GM21576 (cell line): Measurements from ENCODE around the gene SCGN.
"Not testable (repeated sequence)": the region's sequence is repeated elsewhere in the genome, so short reads cannot be mapped to it uniquely, and the experiment has no call there.

Experiments used
- ATAC-seq: cut with Tn5 transposase; IDR thresholded peaks from one replicate; pipeline ENCODE4 v1.9.1; 2021; ENCODE audit warnings: mild to moderate bottlenecking, moderate library complexity; ENCODE audit not compliant: unreplicated experiment

The SCGN gene

DNA sequence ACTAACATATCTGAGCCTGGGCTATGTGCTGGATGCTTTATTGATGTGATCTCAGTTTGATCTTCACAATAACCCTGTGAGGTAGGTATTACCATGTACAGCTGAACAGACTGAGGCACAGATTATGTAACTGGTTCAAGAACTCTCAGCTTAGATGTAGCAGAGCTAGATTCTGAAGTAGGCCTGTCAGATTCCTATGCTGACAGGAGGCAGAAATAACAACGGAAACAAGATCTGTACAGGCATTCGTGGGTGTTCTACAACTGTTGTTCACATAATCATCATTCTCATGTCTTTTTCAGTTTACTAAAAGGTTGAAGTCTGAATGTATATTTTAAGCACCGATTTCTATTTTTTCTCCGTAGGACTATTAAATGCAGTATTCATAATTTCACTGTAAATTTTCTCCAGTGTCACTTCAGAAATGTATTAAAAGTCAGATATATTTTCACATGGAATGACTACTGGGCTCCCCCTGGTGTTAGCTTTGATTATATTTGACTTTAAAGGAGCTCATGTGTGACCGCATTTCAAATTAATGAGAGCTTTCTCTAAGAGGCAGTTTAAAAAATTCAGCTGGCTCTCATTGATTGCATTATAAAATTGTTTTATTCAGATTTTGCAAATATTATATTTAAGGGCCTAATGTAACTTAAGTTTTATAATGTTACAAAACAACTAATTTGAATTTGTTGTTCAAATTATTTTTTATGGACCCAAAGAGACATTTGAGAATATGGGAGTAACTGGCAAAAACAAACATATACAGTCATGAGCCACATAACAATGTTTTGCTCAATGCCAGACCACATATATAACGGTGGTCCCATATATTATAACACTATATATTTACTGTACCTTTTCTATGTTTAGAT, 66.1 kb downstream of the SCGN start:
- ATAC-seq: no peak

DNA sequence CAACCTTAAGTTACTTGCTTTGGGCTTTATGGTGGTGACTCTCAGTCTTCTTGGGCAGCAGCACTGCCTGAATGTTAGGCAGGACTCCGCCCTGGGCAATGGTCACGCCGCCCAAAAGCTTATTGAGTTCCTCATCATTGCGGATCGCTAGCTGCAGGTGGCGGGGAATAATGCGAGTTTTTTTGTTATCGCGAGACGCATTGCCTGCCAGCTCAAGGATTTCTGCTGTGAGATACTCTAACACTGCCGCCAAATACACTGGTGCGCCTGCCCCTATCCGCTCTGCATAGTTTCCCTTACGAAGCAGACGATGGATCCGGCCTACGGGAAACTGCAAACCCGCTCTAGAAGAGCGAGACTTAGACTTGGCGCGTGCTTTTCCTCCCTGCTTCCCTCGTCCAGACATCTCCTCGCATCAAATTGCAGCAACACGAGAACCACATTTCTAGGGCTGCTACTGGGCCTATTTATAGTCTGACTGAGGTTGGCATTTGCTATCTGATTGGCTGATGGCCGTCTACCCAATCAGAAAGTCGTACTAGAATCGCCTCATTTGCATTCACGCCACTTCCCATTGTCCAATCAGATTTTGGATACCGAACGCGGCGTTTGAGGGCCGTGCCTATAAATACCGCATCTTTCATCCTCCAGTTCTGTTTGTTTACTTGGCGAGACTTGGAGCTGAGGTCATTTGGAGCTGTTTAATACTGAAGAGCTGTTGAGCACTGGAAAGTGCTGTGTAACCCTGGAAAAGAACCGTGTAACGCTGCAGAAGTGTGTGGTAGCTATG, 74.3 kb downstream of the SCGN start:
- ATAC-seq: no peak

DNA sequence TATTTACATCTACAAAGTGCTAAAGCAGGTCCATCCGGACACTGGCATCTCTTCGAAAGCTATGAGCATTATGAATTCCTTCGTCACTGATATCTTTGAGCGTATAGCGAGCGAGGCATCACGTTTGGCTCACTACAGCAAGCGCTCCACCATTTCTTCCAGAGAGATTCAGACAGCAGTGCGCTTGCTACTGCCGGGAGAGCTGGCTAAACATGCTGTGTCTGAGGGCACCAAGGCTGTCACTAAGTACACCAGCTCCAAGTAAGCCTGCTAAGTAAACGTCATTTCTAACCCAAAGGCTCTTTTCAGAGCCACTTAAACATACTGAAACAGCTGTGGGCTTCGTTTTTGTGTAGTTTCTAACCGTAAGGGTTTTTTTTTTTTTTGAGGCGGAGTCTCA, 75.0 kb downstream of the SCGN start:
- ATAC-seq: no peak

DNA sequence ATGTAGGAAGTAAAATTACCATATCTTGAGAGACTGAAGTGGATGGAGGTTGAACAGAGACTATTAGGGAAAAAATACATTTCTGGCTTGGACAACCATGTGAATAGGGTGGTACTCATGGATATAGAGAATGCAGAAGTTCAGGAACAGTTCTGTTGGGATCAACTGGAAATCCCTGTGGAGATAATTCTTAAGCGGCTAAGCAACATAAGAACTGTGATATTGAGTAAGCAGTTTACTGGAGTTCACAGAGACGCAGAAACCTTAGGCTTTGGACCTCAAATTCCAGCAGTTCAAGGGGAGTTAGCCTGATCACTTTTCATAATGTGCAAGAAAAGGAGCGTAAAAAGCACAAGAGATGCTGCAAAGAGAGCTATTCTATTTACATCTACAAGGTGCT, 78.9 kb downstream of the SCGN start:
- no peak for ATAC-seq

DNA sequence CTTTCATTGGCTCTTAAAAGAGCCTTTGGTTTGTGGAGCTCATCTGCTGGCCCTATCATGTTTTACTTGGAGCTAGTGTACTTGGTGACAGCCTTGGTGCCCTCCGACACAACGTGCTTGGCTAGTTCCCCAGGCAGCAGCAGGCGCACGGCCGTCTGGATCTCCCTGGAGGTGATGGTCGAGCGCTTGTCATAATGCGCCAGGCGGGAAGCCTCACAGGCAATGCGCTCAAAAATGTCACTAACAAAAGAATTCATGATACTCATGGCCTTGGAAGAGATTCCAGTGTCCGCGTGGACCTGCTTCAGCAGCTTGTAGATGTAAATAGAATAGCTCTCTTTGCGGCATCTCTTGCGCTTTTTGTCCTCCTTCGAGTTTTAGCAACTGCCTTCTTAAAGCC, 79.7 kb downstream of the SCGN start:
- ATAC-seq: no peak

DNA sequence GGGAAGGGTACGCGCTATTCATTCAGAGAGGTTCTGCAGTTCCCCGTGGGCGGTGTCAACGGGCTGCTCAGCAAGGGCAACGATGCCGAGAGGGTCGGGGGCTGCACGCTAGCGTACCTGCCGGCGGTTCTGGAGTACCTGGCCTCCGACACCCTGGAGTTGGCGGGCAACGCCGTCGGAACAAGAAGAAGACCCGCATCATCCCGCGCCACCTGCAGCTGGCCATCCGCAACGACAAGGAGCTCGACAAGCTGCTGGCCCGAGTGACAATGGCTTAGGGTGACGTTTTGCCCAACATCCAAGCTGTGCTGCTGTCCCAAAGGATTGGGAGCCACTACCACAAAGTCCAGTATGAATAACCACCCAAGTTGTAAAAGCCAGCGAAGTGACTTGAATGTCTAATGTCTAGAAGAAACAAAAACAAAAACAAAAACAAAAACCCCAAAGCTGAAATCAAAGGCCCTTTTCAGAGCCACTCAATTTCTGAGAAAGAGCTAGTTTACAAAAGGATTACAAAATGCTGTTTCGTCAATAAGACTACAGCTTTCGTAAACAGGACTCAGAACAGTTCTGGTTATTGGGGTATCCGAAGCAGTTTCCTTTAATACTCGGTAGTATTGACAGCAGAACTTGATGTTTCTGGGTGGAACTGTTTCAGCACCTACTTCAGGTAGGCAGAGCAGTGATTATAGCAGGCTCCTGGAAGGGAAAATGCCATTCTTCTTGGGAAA, 80.6 kb downstream of the SCGN start:
- no peak for ATAC-seq

DNA sequence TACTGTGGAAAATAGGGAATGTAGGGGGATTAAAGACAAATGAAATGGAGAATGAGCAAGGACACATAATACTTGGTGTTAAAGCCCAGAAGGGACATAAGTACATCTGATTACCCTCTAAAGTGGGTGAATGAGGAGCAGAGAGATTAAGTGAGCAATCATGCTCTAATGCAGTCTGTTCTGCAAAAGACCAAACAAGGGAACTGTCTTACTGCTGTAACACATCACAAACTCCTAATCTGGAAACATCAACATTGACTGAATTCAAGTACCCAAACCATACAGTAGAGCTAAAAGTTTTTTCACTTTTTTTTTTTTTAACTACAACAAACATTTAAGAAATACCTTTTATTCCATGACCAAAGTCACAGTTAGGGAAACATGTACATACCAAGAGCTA, 83.2 kb downstream of the SCGN start:
- no peak for ATAC-seq

DNA sequence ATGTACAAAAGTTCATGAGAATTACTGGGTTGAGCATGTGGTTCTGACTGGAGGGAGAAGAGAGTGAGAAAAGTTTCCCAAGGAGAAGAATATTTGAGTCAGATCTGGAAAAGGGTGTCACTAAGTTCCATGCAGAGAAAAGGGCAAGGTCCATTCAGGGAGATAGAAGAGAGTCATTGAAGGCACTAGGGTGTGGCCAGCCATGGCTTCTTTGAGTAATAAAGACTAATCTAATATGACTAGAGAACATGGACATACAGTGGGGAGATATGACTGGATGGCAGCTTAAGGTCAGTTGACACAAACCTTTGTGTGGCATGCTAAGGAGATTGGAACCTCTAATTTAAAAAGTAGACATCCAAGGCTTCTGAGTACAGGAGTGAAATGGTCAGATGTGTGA, 91.9 kb downstream of the SCGN start:
- no peak for ATAC-seq

DNA sequence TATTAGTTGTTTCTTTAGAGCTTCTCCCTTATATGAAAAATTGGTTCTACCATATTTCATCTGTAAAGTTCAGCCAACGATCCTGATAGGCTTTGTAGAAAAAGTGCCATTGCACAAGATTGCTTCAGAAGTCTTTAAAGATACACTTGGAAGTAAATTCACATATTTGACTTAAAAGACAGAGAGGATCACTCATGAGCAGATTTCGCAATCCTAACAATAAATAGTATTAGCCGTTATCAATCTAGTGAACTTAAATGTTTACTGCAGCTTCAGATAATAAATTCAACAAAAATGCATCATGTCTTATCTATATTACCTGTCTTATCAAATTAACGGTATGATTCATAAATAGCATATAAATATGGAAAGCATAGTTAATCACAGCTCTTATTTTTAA, 93.8 kb downstream of the SCGN start:
- ATAC-seq: no peak

DNA sequence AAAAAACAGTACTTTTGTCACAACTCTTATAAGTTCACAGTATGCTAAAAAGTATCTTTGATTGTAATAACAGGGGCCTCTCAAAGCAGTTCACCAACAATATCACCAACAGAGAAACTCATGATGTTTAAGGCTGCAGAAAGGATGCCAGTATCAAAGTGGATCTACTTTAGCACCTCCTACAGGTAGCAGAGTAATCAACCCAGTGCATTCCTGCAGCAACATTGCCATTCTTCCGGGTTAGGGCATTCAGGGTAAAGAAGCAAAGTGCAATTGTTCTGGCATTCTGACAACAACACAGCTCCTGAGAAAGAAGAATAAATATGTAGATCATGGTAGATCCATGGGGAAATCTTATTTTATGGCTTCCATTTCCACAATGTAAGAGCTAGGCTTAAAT, 95.0 kb downstream of the SCGN start:
- no peak for ATAC-seq

DNA sequence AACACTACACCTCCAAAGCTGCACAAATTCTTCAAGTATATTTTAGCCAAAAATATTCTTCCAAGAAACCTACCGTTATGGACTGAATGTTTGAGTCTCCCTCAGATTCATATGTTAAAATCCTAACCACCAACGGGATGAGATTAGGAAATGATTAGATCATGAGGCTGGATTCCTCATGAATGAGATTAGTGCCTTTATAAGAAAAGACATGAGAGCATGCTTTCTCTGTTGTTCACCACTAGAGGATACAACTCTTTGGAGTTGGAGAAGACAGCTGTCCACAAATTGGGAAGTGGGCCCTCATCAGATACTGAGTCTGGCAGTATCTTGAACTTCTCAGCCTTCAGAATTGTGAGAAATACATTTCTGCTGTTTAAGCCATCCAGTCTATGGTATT, 95.5 kb downstream of the SCGN start:
- ATAC-seq: no peak

DNA sequence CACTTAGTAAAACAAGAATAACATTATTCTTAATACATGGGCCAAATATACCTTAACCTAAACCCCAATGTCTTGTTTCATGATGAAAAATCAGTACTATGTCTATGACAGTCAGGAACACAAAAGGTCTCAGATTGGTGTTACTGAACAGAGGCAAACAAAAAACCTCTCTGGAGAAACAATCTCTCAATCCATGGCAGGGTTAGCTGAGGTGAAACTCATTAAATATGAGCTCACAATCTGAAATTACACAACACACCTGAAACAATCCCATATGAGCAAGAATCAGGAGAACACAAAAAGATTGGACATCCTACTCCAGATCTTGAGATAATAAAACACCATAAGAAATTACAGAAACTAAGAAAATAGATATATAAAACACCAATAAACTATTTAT, 96.0 kb downstream of the SCGN start:
- ATAC-seq: no peak

DNA sequence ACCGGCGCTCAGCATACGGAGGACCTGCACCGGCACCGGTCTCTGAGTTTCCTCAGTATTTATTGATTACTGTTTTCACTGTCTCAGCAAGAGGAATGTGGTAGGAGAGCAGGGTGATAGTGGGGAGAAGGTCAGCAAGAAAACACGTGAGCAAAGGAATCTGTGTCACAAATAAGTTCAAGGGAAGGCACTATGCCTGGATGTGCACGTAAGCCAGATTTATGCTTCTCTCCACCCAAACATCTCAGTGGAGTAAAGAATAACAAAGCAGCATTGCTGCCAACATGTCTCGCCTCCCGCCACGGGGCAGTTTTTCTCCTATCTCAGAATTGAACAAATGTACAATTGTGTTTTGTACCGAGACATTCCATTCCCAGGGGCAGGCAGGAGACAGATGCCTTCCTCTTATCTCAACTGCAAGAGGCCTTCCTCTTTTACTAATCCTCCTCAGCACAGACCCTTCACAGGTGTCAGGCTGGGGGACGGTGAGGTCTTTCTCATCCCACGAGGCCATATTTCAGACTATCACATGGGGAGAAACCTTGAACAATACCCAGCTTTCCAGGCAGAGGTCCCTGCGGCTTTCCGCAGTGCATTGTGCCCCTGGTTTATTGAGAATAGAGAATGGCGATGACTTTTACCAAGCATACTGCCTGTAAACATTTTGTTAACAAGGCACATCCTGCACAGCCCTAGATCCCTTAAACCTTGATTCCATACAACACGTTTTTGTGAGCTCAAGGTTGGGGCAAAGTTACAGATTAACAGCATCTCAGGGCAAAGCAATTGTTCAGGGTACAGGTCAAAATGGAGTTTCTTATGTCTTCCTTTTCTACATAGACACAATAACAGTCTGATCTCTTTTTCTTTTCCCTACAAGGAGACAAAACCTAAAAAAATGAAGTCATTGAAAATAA, 96.8 kb downstream of the SCGN start:
- ATAC-seq: not testable (repeated sequence)

DNA sequence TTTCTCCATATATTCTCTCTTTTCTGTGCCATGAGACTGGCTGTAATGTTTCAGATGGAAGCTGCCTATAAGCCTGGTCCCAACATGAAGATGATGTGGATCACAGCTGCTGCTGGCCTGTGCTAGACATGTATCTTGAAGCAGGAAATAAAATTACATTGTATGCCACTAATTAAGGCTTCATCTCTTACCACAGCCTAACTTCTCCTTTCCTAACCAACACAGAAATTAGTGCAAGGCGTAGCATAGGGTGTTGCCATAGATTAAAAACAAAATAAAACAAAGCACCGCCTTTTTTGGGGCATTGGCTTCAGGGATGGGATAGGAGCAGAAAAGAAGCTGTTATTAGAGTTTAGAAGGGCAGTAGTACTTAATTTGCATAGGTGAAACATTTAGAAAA, 97.8 kb downstream of the SCGN start:
- ATAC-seq: no peak

DNA sequence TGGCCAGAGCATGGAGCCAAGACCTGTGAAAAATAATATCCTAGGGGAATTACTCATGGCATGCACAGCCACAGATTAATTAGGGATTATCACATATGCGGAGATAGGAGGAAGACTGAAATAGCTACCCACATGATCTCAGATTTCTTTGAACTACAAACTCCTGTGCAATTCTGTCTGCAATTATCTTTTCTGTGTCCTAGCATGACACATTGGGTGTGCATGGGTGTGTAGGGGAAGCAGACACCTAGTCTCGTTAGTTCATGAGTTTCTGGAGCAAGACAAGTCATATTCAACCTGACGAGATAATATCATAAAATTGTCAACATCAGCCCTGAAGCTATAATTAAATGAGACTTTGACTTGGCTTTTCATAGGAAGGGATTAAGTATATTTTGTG, 98.9 kb downstream of the SCGN start:
- ATAC-seq: no peak
